Measurements from ENCODE around the gene SENP3. TPM values are rescaled to one million over a fixed set of nuclear protein-coding genes. Genes with fewer than 3 reads are reported as not detected.
A peak's percentile ranks its signal among the peaks of the same experiment; 100 is the strongest.

Gene SENP3
- 90.9 TPM for polyA plus RNA-seq (ENCODE audit: insufficient read length)
- long read RNA-seq, donor 1, transcript SENP3-201 (11 exons, 2,611 nt) = minor isoform, 6 of 118 reads
- long read RNA-seq, donor 1, transcript SENP3-205 (1 exons, 527 nt) = major isoform, 99 of 118 reads
- long read RNA-seq, donor 1, partial matches to known transcripts = 13 of 118 reads
- long read RNA-seq, donor 1, other reads (novel, unspliced or antisense) = 0 of 118 reads
- long read RNA-seq, donor 2, transcript SENP3-205 (1 exons, 527 nt) = major isoform, 76 of 94 reads
- long read RNA-seq, donor 2, partial matches to known transcripts = 13 of 94 reads
- long read RNA-seq, donor 2, other reads (novel, unspliced or antisense) = 0 of 94 reads
- long read RNA-seq, donor 3, transcript SENP3-205 (1 exons, 527 nt) = major isoform, 121 of 136 reads
- long read RNA-seq, donor 3, partial matches to known transcripts = 10 of 136 reads
- long read RNA-seq, donor 3, other reads (novel, unspliced or antisense) = 0 of 136 reads
- long read RNA-seq, donor 4, transcript SENP3-205 (1 exons, 527 nt) = major isoform, 27 of 28 reads
- long read RNA-seq, donor 4, partial matches to known transcripts = 0 of 28 reads
- long read RNA-seq, donor 4, other reads (novel, unspliced or antisense) = 0 of 28 reads
- long read RNA-seq, donor 5, transcript SENP3-201 (11 exons, 2,611 nt) = minor isoform, 10 of 137 reads
- long read RNA-seq, donor 5, transcript SENP3-205 (1 exons, 527 nt) = major isoform, 112 of 137 reads
- long read RNA-seq, donor 5, partial matches to known transcripts = 12 of 137 reads
- long read RNA-seq, donor 5, other reads (novel, unspliced or antisense) = 0 of 137 reads
- long read RNA-seq, donor 6, transcript SENP3-205 (1 exons, 527 nt) = major isoform, 117 of 125 reads
- long read RNA-seq, donor 6, partial matches to known transcripts = 5 of 125 reads
- long read RNA-seq, donor 6, other reads (novel, unspliced or antisense) = 0 of 125 reads
- long read RNA-seq, donor 7, transcript SENP3-205 (1 exons, 527 nt) = major isoform, 94 of 118 reads
- long read RNA-seq, donor 7, transcript SENP3-201 (11 exons, 2,611 nt) = minor isoform, 5 of 118 reads
- long read RNA-seq, donor 7, partial matches to known transcripts = 19 of 118 reads
- long read RNA-seq, donor 7, other reads (novel, unspliced or antisense) = 0 of 118 reads
- long read RNA-seq, donor 8, transcript SENP3-205 (1 exons, 527 nt) = major isoform, 42 of 43 reads
- long read RNA-seq, donor 8, partial matches to known transcripts = 0 of 43 reads
- long read RNA-seq, donor 8, other reads (novel, unspliced or antisense) = 0 of 43 reads

- peak; percentile 88 for DNase-seq
Observed at GRCh38 chr17:7561589-7562207, at the start of gene SENP3. Gene SENP3 (plus strand): TSS chr17:7561919. CDS start chr17:7563077, 1,158 bp downstream.

- DNase-seq = no peak
Observed at GRCh38 chr17:7512105-7512504, 49.6 kb upstream of the SENP3 start.

- no peak for DNase-seq
Observed at GRCh38 chr17:7512824-7513540, 48.7 kb upstream of the SENP3 start.

DNA sequence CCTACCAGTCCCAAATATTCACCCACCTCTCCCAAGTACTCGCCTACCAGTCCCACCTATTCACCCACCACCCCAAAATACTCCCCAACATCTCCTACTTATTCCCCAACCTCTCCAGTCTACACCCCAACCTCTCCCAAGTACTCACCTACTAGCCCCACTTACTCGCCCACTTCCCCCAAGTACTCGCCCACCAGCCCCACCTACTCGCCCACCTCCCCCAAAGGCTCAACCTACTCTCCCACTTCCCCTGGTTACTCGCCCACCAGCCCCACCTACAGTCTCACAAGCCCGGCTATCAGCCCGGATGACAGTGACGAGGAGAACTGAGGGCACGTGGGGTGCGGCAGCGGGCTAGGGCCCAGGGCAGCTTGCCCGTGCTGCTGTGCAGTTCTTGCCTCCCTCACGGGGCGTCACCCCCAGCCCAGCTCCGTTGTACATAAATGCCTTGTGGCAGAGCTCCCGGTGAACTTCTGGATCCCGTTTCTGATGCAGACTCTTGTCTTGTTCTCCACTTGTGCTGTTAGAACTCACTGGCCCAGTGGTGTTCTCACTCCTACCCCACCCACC is 47.8 kb upstream of the SENP3 start:
- no peak for DNase-seq

DNA sequence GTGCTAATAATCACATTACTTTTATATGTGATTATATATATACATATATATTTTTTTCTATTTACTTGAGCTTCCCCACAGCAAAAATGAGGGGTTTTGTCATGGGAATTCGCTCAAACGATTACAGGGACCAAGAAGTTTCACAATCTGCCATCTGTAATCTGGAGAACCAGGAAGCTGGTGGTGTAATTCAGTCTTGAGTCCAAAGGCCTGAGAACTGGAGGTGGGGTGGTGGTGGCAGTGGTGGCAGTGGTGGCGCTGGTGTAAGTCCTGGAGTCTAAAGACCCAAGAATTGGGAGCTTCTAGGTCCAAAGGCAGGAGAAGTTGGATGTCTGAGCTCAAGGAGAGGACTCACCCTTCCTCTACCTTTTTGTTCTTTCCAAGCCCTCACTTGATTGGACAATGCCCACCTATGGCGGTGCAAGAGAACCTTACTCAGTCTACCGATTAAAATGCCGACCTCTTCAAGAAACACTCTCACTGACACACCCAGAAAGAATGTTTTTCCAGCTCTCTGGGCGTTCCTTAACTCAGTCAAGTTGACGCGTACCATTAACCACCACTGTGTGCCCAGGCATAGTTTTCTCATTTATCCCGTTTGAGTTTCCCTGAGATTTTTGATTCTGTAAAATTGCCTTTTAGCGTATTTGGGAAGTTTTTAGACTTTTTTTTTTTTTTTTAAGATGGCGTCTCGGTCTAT is 45.7 kb upstream of the SENP3 start:
- no peak for DNase-seq

- DNase-seq = no peak
Observed at GRCh38 chr17:7523033-7523432, 38.7 kb upstream of the SENP3 start.

- DNase-seq = no peak
Observed at GRCh38 chr17:7528842-7529241, 32.9 kb upstream of the SENP3 start.

DNA sequence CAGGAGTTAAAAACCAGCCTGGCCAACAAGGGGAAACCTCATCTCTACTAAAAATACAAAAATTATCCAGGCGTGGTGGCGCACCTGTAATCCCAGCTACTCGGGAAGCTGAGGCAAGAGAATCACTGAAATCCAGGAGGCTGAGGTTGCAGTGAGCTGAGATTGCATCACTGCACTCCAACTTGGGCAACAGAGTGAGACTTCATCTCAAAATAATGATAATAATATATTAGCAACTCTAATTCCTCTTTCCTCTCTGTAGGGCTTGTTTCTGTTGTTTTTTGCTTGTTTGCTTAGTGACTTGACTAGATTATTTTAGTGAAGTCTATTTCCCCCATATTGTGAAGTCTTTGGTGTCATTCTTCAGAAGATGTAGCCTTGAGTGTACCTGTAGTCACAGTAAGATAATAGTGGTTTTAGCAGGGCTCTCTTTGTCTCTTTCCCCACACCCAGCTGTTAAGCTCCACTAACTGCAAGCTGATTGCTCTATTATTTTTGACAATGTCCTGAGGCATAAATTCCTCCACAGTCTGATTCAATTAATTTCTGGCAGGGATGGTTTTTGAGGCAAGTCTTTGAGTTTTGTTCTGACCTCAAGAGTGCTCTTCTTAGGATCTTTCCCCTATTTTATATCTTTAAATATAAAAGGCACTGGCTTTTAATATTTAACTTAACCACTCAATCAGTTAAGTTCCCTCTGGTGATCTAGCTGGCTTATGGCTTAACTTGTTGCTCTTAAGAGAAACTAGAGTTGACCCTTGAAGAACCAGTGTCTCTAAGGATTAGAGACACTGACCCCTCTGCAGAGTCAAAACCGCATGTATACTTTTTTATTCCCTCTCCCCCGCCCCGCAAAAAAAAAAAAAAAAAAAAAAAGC is 31.5 kb upstream of the SENP3 start:
- no peak for DNase-seq

DNA sequence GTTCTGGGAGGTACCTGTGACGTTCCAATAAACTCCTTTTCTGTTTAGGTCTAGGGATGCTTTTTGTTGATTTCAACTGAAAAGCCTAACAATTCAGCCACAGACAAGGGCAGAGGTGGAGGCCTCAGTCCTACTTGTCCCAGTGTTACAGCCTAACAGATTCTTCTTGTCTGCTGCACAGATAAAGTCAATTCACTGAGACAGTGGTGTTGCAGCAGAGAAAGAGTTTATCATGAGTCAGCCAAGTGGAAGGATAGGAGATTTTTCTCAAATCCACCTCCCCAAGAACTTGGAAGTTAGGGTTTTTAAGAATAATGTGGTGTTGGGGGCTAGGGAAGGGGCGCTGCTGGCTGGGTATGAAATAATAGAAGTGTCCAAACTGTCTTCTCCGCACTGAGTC is 23.7 kb upstream of the SENP3 start:
- no peak for DNase-seq

- no peak for DNase-seq
Observed at GRCh38 chr17:7538891-7539545, 22.7 kb upstream of the SENP3 start.

GRCh38 chr17:7541074-7541621 is 20.6 kb upstream of the SENP3 start:
- no peak for DNase-seq

DNA sequence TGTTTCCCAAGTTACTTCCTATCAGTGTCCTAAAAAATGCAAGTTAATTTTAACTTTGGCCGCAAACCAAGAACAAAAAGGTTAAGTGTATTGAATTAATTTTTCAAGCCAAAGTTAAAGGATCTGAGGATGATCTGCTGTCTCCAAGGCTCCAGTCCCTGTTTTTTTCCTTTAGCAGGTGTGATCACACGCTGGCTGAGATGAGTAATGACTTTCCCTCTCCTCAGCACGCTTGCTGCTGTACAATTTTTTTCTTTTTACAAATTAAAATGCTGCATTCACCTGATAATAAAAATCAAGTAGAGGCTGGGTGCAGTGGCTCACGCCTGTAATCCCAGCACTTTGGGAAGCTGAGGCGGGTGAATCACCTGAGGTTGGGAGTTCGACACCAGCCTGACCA is 16.8 kb upstream of the SENP3 start:
- no peak for DNase-seq

DNA sequence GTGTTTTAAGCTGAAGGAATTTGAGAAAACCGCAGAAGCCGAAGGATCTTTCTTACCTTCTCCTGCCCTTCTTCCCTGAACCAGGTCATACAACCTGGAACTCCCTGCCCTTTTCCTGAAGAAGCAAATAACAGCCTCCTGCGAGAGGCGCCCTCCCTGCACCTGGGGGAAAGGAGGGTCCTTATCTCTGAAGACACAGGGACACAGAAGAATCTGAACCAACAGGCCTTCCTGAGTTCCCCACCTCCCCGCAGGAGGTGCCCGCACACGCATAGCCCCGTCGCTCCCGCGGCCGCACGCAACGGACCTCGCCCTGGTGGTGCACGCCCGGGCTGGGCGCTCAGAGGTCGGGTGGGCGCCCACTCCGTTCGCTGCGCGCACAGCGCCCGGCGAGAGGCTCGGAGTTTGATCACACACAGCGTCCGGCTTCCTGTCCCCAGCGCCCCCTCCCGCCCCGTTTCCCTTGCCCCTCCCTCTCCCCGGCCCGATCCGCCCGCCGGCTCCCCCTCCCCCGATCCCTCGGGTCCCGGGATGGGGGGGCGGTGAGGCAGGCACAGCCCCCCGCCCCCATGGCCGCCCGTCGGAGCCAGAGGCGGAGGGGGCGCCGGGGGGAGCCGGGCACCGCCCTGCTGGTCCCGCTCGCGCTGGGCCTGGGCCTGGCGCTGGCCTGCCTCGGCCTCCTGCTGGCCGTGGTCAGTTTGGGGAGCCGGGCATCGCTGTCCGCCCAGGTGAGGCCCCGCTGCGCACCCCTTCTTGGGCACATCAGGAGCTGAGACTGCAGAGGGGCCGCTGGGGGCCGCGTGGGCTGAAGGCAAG is 12.9 kb upstream of the SENP3 start, which contains the start of gene TNFSF12:
TNFSF12 (plus strand) TSS at position 474 of the 816 bp plus-strand sequence; CDS start at position 570, 96 bp downstream.
- no peak for DNase-seq

DNA sequence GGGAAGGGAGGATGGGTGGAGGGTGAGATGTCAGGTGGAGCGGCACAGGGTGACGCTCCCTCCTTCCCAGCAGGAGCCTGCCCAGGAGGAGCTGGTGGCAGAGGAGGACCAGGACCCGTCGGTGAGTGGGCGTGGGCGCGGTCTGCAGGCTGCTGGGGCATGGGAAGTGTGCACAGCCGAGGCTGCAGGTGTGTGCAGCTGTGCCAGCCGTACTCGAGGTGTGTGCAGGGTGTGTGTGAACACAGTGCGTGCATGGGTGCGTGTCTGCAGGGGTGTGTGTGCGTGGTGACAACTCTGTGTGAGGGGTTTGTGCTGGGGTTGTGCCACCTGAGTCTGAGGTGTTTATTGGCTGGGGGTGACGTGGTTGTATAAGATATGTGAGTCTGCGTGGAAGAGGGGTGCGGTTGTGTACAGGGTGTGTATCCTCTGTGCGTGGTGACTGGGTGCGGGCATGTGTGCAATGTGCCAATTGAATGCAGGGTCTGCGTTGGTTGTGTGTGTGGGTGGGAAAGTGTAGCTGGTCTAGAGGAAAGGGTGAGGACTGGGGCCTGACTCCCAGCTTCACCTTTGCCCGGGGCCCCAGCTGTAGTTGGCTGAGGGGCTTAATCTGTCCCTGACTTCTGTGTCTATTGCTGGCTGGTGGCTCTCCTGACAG is 12.2 kb upstream of the SENP3 start:
- no peak for DNase-seq

DNA sequence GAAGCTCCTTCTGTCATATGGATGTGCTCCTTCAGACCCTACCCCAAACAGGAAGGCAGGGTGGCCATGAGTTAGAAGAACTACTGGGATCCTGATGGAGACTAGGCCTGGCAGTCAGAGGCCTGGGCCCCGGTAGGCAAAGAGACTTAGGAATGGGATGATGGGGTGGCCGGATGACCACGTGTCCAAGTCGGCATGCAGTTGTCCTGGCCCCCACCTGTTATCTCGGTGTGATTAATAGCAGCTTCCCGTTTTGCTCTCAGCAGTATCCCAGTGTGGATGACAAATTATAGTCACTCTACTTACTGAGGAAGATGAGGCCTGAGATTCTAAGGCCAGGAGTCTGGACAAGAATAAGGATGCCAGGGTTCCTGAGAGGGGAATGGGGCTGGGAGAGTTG is 11.4 kb upstream of the SENP3 start:
- DNase-seq = no peak

DNA sequence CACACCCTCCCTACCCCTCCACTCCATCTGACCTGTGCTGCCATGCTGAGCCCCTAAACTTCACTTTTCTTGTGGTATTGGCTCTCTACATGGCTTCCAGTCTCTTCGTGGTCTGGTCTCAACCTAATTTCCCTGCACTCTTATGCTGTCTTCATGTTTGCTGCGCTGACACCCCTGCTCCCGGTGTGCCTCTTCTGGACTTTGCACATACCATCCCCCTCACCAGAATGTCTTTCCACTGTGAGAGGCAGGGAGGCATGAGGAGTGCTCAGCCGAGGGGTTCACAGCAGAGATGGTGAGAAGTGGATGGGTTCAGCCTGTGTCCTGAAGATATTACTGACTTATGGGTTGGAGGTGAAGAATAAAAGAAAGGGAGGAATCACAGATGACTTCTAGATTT is 10.3 kb upstream of the SENP3 start:
- DNase-seq = no peak

- DNase-seq = no peak
Observed at GRCh38 chr17:7552621-7553051, 9.1 kb upstream of the SENP3 start.
